NCI-H748 (cell line): ENCODE results near the gene ARSD.
"Not testable (repeated sequence)": the region's sequence is repeated elsewhere in the genome, so short reads cannot be mapped to it uniquely, and the experiment has no call there.

ENCODE experiments used
- DNase-seq: peaks from one replicate; lab custom pipeline; 2025; ENCODE audit not compliant: unreplicated experiment; lab: John Stamatoyannopoulos, UW

ARSD gene

DNA sequence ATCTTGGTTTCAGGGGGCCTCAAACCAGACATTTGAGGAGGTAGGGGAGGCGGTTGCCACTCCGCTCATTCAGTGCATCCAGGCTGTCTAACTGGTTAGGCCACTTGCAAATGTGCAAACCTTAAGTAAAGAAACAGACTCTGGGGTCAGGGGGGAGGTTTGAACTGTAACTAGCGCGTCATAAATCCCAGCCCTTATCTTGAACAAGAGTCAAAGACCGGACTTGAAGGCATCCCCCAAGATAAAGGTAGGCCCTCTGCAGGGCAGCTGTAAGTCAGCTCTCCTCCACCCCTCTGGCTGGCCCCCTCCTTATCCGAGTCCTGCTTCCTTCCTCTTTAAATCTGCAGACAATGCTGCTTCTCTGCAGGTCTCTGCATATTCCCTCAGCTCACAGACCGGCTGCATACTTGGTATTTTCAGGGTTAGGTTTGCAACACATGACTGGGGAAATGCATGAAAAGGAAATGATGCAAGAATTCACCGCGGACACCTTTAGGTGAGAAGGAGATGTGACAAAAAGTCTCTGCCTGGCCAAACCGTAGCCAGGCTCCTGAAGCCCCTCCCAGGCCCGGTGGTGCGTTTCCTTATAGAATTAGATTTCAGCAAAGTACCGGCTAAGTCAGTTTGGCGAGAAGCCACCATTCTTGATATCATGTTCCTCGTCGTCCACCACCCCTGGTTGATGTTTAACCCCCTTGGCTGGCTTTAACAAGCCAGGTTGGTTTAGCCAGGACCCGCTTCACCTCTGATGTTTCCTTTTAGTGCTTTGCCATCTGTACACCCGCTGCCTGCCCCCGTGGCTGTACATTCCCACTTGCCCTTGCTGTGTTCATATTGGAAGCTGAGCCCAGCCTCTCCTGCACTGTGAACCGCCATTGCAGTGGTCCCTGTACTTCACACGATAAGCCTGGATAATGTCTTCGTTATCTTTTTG lies 31.2 kb downstream of the ARSD start:
- peak; percentile 76 for DNase-seq

DNA sequence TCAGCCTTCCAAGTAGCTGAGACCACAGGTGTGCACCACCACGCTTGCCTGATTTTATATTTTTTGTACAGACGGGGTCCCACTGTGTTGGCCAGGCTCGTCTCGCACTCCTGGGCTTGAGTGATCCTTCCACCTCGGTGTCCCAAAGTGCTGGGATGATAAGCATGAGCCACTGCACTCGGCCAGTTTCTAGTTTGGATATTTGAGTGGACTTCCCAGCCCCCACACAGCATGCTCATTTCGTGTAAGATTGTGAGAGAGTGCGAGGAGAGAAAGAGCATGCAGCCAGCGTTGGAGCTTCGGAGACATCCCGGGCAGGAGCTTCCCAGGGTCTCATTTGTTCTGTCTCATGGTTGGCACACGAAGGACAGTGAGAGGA lies 31.8 kb downstream of the ARSD start:
- no peak for DNase-seq

- peak; percentile 37 for DNase-seq
Measured at GRCh38 chrX:2894885-2895292, 34.2 kb downstream of the ARSD start.

DNA sequence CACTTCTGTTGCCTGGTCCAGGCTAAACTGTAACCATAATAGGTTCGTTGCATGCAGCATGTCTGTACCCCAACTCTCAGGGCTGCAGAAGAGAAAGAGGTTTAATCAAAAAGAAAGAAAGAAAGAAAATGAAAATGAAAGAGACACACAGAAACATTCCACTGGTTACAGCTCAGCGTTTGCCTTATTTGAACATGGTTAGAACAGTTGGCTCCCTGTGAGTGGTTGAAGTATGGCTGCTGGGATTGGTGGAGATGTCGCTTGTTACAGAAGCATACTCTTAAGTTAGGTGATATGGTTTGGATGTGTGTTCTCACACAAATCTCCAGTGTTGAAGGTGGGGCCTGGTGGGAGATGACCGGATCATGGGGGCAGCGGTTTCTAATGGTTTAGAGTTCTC lies 36.3 kb downstream of the ARSD start:
- DNase-seq, result no peak

- not testable (repeated sequence) for DNase-seq
Measured at GRCh38 chrX:2890536-2891460, 38.3 kb downstream of the ARSD start.

GRCh38 chrX:2889706-2890490 lies 39.2 kb downstream of the ARSD start:
- DNase-seq, result peak; percentile 43

- DNase-seq, result no peak
Measured at GRCh38 chrX:2889045-2889605, 40.0 kb downstream of the ARSD start.

DNA sequence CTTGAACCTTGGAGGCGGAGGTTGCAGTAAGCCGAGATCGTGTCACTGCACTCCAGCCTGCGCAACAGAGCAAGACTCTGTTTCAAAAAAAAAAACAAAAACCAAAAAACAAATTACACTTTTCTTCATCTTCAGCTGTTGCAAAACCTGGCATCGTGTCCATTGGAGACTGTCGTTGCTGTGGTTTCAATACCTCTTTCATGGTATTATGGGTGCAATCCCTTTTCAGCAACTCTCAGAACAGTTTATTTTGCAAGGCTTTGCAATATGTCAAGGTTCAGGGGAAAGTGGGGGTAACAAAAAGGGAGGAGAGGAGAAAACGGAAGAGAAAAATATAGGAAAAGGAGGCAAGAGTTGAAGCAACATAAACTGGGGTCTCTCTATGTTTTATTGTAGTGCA lies 40.8 kb downstream of the ARSD start:
- DNase-seq, result no peak

- no peak for DNase-seq
Measured at GRCh38 chrX:2883770-2884169, 45.4 kb downstream of the ARSD start.

GRCh38 chrX:2879670-2880069 lies 49.5 kb downstream of the ARSD start:
- DNase-seq, result no peak

GRCh38 chrX:2878563-2878962 lies 50.6 kb downstream of the ARSD start:
- no peak for DNase-seq

- peak; percentile 7 for DNase-seq
Measured at GRCh38 chrX:2875798-2876399, 53.2 kb downstream of the ARSD start.

DNA sequence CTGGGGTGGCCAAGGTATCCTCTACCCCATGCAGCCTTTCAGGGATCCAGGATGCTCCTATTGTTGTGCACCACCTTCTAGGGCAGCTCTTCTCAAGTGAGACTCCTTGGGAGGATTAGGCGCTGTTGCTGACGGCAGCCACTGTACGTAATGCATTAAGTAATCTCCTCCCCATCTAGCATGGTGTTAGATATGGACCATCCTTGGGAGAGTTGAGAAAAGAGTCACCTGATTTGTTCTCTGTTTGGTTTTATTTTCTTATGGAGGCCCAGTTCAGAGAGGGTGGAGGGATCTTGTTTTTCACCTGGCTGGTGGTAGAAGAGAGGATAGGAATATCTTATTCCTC lies 54.0 kb downstream of the ARSD start:
- DNase-seq, result no peak

GRCh38 chrX:2874222-2875135 lies 54.7 kb downstream of the ARSD start:
- DNase-seq, result no peak

DNA sequence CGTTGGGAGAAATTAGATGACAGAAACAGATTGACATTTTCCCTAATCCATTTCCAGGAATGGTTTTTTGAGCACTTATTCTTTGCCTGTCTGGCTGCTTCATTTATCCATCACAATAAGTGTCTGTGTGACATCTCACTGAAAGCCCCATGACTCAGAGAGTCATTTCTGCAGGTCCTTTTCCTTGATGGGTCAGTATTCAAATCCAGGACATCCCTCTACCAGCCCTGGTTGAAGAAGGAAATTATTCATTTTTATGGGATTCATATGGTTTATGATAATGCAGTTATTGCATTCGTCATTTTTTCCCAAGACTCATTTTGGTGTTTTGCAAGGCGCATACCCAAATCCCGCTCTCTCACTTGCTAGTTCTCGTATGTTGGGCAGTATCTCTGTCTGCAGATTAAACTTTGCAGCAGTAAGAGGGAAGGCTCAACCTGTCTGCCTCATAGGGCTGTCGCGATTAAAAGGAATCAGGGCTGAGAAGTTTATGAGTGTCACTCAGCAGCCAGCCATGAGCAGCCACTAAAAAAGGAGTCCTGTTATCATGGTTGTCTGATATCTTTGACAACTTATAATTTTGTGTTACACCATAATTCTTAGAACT lies 56.4 kb downstream of the ARSD start:
- DNase-seq, result no peak

- no peak for DNase-seq
Measured at GRCh38 chrX:2871831-2872230, 57.3 kb downstream of the ARSD start.

DNA sequence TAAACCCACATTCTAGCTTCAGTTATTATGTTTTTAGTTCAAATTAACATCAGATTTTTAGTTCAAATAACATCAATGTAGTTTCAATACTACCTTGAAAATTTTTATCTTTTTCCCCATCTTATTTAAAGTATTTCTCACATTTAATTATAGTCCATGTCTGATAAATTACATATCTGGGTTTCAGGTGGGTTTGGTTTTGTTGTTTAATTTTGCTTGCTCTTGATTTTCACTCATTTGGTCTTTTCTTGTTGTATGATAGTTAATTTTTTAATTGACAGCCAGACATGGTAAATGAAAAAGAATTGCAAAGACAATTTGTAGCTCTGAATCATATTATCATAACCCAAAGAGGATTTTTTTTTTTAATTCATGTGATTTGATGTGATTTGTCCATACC lies 58.5 kb downstream of the ARSD start:
- DNase-seq, result no peak

GRCh38 chrX:2867206-2867605 lies 61.9 kb downstream of the ARSD start:
- DNase-seq, result no peak

- no peak for DNase-seq
Measured at GRCh38 chrX:2863646-2864045, 65.5 kb downstream of the ARSD start.
